ENCODE results near the gene FBXW7. TPM values are rescaled to one million over a fixed set of nuclear protein-coding genes. Genes with fewer than 3 reads are reported as not detected.

FBXW7 gene
- total RNA-seq, 4 donors from 2014 or later, result 11.6 to 125 (median 49.5) TPM

GRCh38 chr4:152304220-152304619, 231.7 kb downstream of the FBXW7 start:
- in situ Hi-C loops (cut with MboI; ENCODE audit: low pct_ligation_motif_present in 1 of 4, low pct_unique_long_range_greater_than_20kb in 1 of 4, low sequenced_read_pairs in 3 of 4), result no loop called here
- no peak for TF ChIP-seq CTCF (IDR thresholded peaks at IDR 0.05)
- TF ChIP-seq EP300 (IDR thresholded peaks at IDR 0.05; ENCODE audit: low read depth), result no peak
- no peak for TF ChIP-seq POLR2A (IDR thresholded peaks at IDR 0.05)
- no peak for TF ChIP-seq POLR2AphosphoS5 (IDR thresholded peaks at IDR 0.05)
- intact Hi-C loops (cut with DNase I; ENCODE audit: low total_unique reads), result no loop called here

GRCh38 chr4:152301381-152301780, 234.5 kb downstream of the FBXW7 start:
- H3K4me1 ChIP-seq, result no peaks in the 10 kb centered on the region
- intact Hi-C loops (cut with DNase I; ENCODE audit: low total_unique reads) (no loop called here), in situ Hi-C loops (cut with MboI; ENCODE audit: low pct_ligation_motif_present in 1 of 4, low pct_unique_long_range_greater_than_20kb in 1 of 4, low sequenced_read_pairs in 3 of 4) (no loop called here)
- H3K27me3 ChIP-seq, result no peaks in the 10 kb centered on the region
- no peak overlapping the region for H3K27ac ChIP-seq
- TF ChIP-seq EP300 (IDR thresholded peaks at IDR 0.05; ENCODE audit: low read depth) (no peak), CTCF (IDR thresholded peaks at IDR 0.05) (no peak), POLR2AphosphoS5 (IDR thresholded peaks at IDR 0.05) (no peak), POLR2A (IDR thresholded peaks at IDR 0.05) (no peak)
- H3K9me3 ChIP-seq, result no peaks in the 10 kb centered on the region
- no peaks in the 10 kb centered on the region for H3K36me3 ChIP-seq
- H3K4me3 ChIP-seq, result no peak overlapping the region
- DNase-seq, result no peak
- WGBS, 2 donors (ENCODE audit: low coverage in 1 of 2), result 68 to 85% methylated on average over 6 of the region's 6 CpGs

More at GRCh38 chr4:152304220-152304619, 231.7 kb downstream of the FBXW7 start:
- H3K36me3 ChIP-seq, result no peaks in the 10 kb centered on the region
- no peaks in the 10 kb centered on the region for H3K9me3 ChIP-seq
- no peaks in the 10 kb centered on the region for H3K4me1 ChIP-seq
- DNase-seq, result no peak
- H3K4me3 ChIP-seq, result no peak overlapping the region
- no peaks in the 10 kb centered on the region for H3K27me3 ChIP-seq
- H3K27ac ChIP-seq, result no peak overlapping the region
- WGBS, 2 donors (ENCODE audit: low coverage in 1 of 2), result 74 to 80% methylated on average over 1 to 5 of the region's 5 CpGs

DNA sequence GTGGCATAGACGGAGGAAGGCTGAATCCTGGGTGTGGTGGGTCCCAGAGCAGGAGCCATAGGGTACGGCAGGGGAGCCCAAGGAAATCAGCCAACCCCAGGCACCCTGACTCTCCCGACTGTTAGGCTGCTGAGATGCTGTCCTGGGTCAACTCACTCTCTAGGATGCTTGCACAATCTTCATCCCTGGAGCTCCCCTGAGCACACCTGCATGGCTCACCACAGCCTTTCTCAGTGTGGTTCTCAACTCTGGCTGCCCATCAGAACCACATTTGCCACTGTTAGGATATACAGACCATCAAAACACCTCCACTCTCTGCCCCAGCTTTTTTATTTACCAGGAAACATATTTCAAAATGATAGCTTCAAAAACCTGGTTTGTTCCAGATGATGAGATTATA, 236.3 kb downstream of the FBXW7 start:
- Histone ChIP-seq H3K27ac (no peak overlapping the region), H3K4me3 (no peak overlapping the region), H3K36me3 (no peaks in the 10 kb centered on the region), H3K4me1 (no peaks in the 10 kb centered on the region), H3K9me3 (no peaks in the 10 kb centered on the region), H3K27me3 (no peaks in the 10 kb centered on the region)
- DNase-seq, result no peak
- in situ Hi-C loops (cut with MboI; ENCODE audit: low pct_ligation_motif_present in 1 of 4, low pct_unique_long_range_greater_than_20kb in 1 of 4, low sequenced_read_pairs in 3 of 4), result no loop called here
- 83 to 94% methylated on average over 1 to 3 of the region's 3 CpGs for WGBS, 2 donors (ENCODE audit: low coverage in 1 of 2)
- TF ChIP-seq POLR2A (IDR thresholded peaks at IDR 0.05) (no peak), POLR2AphosphoS5 (IDR thresholded peaks at IDR 0.05) (no peak), EP300 (IDR thresholded peaks at IDR 0.05; ENCODE audit: low read depth) (no peak), CTCF (IDR thresholded peaks at IDR 0.05) (no peak)
- intact Hi-C loops (cut with DNase I; ENCODE audit: low total_unique reads), result no loop called here

GRCh38 chr4:152296386-152296785, 239.5 kb downstream of the FBXW7 start:
- intact Hi-C loops (cut with DNase I; ENCODE audit: low total_unique reads), result no loop called here
- in situ Hi-C loops (cut with MboI; ENCODE audit: low pct_ligation_motif_present in 1 of 4, low pct_unique_long_range_greater_than_20kb in 1 of 4, low sequenced_read_pairs in 3 of 4), result no loop called here
- no peaks in the 10 kb centered on the region for H3K4me1 ChIP-seq
- no peaks in the 10 kb centered on the region for H3K27me3 ChIP-seq
- H3K27ac ChIP-seq, result no peak overlapping the region
- H3K9me3 ChIP-seq, result no peaks in the 10 kb centered on the region
- H3K4me3 ChIP-seq, result no peak overlapping the region
- no peak for TF ChIP-seq POLR2AphosphoS5 (IDR thresholded peaks at IDR 0.05)
- TF ChIP-seq EP300 (IDR thresholded peaks at IDR 0.05; ENCODE audit: low read depth), result no peak
- TF ChIP-seq POLR2A (IDR thresholded peaks at IDR 0.05), result no peak
- TF ChIP-seq CTCF (IDR thresholded peaks at IDR 0.05), result no peak
- no peak for DNase-seq
- no peaks in the 10 kb centered on the region for H3K36me3 ChIP-seq

All from transverse colon (tissue), 4 donors.